ENCODE measurements around the gene PET117.
A peak's percentile ranks its signal among the peaks of the same experiment; 100 is the strongest.
"Not testable (repeated sequence)": the region's sequence is repeated elsewhere in the genome, so short reads cannot be mapped to it uniquely, and the experiment has no call there.

PET117 gene

GRCh38 chr20:18172379-18172778, 34.7 kb downstream of the PET117 start:
- peaks cover 53% of the 10 kb centered on the region for H3K4me1 Mint-ChIP-seq
- H3K4me3 Mint-ChIP-seq = no peak overlapping the region
- no peaks in the 10 kb centered on the region for H3K27me3 Mint-ChIP-seq
- peaks cover 21% of the 10 kb centered on the region for H3K36me3 Mint-ChIP-seq (ENCODE audit: insufficient read depth)
- no peak overlapping the region for H3K27ac Mint-ChIP-seq (ENCODE audit: low read depth)
- DNase-seq (ENCODE audit: low spot score in 2 of 2) (no peak), ATAC-seq (replicated peaks; ENCODE audit: extremely low read depth, poor library complexity, severe bottlenecking) (no peak)
- H3K9me3 Mint-ChIP-seq = no peaks in the 10 kb centered on the region

- DNase-seq (ENCODE audit: low spot score in 2 of 2) (no peak), ATAC-seq (replicated peaks; ENCODE audit: extremely low read depth, poor library complexity, severe bottlenecking) (no peak)
- H3K36me3 Mint-ChIP-seq (ENCODE audit: insufficient read depth) = peaks cover 21% of the 10 kb centered on the region
- H3K27me3 Mint-ChIP-seq = no peaks in the 10 kb centered on the region
- H3K4me1 Mint-ChIP-seq = peaks cover 35% of the 10 kb centered on the region
- no peak overlapping the region for H3K4me3 Mint-ChIP-seq
- H3K27ac Mint-ChIP-seq (ENCODE audit: low read depth) = peak overlapping the region; percentile 74
- peaks cover 2% of the 10 kb centered on the region for H3K9me3 Mint-ChIP-seq
Measured at GRCh38 chr20:18174906-18175683, 37.4 kb downstream of the PET117 start.

GRCh38 chr20:18176318-18176785, 38.7 kb downstream of the PET117 start:
- DNase-seq (ENCODE audit: low spot score in 2 of 2) (no peak), ATAC-seq (replicated peaks; ENCODE audit: extremely low read depth, poor library complexity, severe bottlenecking) (no peak)
- Mint-ChIP-seq H3K36me3 (ENCODE audit: insufficient read depth) (peaks cover 20% of the 10 kb centered on the region), H3K4me3 (no peak overlapping the region), H3K9me3 (peaks cover 6% of the 10 kb centered on the region), H3K4me1 (peaks cover 29% of the 10 kb centered on the region), H3K27me3 (no peaks in the 10 kb centered on the region), H3K27ac (ENCODE audit: low read depth) (no peak overlapping the region)

DNA sequence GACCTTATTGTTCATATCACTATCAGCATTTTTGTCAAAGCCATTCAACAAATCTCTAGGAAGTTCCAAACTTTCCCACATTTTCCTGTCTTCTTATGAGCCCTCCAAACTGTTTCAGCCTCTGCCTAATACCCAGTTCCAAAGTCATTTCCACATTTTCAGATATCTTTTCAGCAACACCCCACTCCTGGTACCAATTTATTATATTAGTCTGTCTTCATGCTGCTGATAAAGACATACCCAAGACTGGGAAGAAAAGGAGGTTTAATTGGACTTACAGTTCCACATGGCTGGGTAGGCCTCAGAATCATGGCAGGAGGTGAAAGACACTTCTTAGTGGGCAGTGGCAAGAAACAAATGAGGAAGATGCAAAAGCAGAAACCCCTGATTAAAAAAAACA, 42.7 kb downstream of the PET117 start:
- not testable (repeated sequence) for H3K27ac Mint-ChIP-seq (ENCODE audit: low read depth); DNase-seq (ENCODE audit: low spot score in 2 of 2); H3K27me3 Mint-ChIP-seq; H3K4me3 Mint-ChIP-seq; H3K9me3 Mint-ChIP-seq; ATAC-seq (replicated peaks; ENCODE audit: extremely low read depth, poor library complexity, severe bottlenecking)
- H3K4me1 Mint-ChIP-seq = peaks cover 11% of the 10 kb centered on the region
- H3K36me3 Mint-ChIP-seq (ENCODE audit: insufficient read depth) = peaks cover 43% of the 10 kb centered on the region

- ATAC-seq (replicated peaks; ENCODE audit: extremely low read depth, poor library complexity, severe bottlenecking) = no peak
- no peak for DNase-seq (ENCODE audit: low spot score in 2 of 2)
- H3K4me3 Mint-ChIP-seq = no peak overlapping the region
- H3K27me3 Mint-ChIP-seq = no peaks in the 10 kb centered on the region
- peaks cover 6% of the 10 kb centered on the region for H3K9me3 Mint-ChIP-seq
- peaks cover 41% of the 10 kb centered on the region for H3K36me3 Mint-ChIP-seq (ENCODE audit: insufficient read depth)
- peaks cover 8% of the 10 kb centered on the region for H3K4me1 Mint-ChIP-seq
- no peak overlapping the region for H3K27ac Mint-ChIP-seq (ENCODE audit: low read depth)
Measured at GRCh38 chr20:18180815-18181214, 43.2 kb downstream of the PET117 start.

- Mint-ChIP-seq H3K27me3 (no peaks in the 10 kb centered on the region), H3K36me3 (ENCODE audit: insufficient read depth) (peaks cover 39% of the 10 kb centered on the region), H3K27ac (ENCODE audit: low read depth) (no peak overlapping the region), H3K4me3 (no peak overlapping the region), H3K4me1 (peaks cover 6% of the 10 kb centered on the region), H3K9me3 (no peaks in the 10 kb centered on the region)
- DNase-seq (ENCODE audit: low spot score in 2 of 2) (no peak), ATAC-seq (replicated peaks; ENCODE audit: extremely low read depth, poor library complexity, severe bottlenecking) (no peak)
Measured at GRCh38 chr20:18187020-18187419, 49.4 kb downstream of the PET117 start.

- H3K36me3 Mint-ChIP-seq (ENCODE audit: insufficient read depth) = peaks cover 29% of the 10 kb centered on the region
- no peak overlapping the region for H3K4me3 Mint-ChIP-seq
- ATAC-seq (replicated peaks; ENCODE audit: extremely low read depth, poor library complexity, severe bottlenecking) = no peak
Measured at GRCh38 chr20:18188434-18188833, 50.8 kb downstream of the PET117 start.

DNA sequence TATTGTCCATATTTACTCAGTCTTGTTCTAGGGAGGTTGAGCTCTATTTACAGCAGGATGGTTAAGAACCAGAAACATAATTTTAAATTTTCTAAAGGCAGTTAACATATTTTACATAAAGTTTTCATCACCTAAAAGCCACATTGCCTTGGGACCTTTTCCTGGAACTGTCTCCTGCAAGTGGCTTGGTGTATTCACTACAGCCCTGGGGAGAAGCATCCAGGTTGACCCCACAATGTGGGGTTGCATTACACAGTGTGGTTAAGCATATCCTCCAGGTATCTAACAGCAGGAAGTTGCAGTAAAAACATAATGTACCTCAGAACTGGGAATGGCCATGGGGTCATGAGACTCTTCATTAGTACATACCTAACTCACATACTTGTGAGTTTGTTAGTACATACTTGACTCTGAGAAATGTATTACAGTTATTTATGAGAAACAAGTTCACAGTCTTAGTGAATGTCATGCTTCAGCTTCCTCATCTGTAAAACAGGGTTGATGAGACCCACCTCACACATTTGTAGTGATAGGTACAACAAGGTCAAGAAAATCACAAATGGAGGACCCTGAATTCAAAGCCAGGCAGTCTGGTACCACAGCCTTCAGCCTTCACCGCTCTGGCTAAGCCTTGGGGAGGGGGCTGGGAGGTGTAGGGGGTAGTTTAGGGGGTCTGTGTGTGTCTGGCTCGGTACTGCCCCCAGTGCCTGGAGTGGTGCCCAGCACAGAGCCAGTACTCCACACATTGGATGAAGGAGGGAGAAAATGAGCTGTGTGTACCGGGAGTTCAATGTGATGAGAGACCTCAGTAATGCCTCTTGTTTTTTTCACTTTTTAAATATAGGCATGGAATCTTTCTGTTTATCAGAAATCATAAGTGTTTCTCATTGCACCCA, 52.9 kb downstream of the PET117 start:
- H3K27me3 Mint-ChIP-seq = no peaks in the 10 kb centered on the region
- DNase-seq (ENCODE audit: low spot score in 2 of 2) (no peak), ATAC-seq (replicated peaks; ENCODE audit: extremely low read depth, poor library complexity, severe bottlenecking) (no peak)
- peaks cover 6% of the 10 kb centered on the region for H3K4me1 Mint-ChIP-seq
- H3K9me3 Mint-ChIP-seq = no peaks in the 10 kb centered on the region
- no peak overlapping the region for H3K27ac Mint-ChIP-seq (ENCODE audit: low read depth)
- H3K4me3 Mint-ChIP-seq = no peak overlapping the region
- H3K36me3 Mint-ChIP-seq (ENCODE audit: insufficient read depth) = peaks cover 12% of the 10 kb centered on the region

More at GRCh38 chr20:18188434-18188833, 50.8 kb downstream of the PET117 start:
- Mint-ChIP-seq H3K27ac (ENCODE audit: low read depth) (no peak overlapping the region), H3K27me3 (no peaks in the 10 kb centered on the region), H3K9me3 (no peaks in the 10 kb centered on the region), H3K4me1 (peaks cover 6% of the 10 kb centered on the region)
- no peak for DNase-seq (ENCODE audit: low spot score in 2 of 2)

DNA sequence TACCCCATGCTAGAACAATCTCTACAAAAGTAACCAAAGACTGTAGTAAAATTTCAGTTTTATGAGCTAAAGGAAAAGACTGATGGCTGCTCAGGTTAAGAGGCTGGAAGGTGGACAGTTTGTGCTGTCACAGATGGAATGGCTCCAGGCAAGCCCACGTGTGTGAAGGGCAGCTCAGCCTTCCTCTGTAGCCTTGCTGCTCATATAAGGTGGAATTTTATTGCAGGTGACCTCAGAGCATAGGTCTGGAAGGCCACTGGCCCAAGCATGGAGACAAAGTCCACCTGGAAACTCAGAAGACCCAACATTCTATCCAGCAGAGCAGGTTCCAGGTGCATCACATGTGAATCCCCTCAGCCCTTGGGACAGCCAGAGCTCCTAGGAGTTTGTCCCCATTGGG, 53.6 kb downstream of the PET117 start:
- Mint-ChIP-seq H3K9me3 (no peaks in the 10 kb centered on the region), H3K4me1 (peaks cover 6% of the 10 kb centered on the region), H3K27ac (ENCODE audit: low read depth) (no peak overlapping the region), H3K36me3 (ENCODE audit: insufficient read depth) (peaks cover 8% of the 10 kb centered on the region), H3K4me3 (no peak overlapping the region), H3K27me3 (no peaks in the 10 kb centered on the region)
- ATAC-seq (replicated peaks; ENCODE audit: extremely low read depth, poor library complexity, severe bottlenecking) (no peak), DNase-seq (ENCODE audit: low spot score in 2 of 2) (no peak)

Data from central memory CD8-positive, alpha-beta T cell (primary cell).